GM21529 (cell line): ENCODE results near the gene TMEM31.
"Not testable (repeated sequence)": the region's sequence is repeated elsewhere in the genome, so short reads cannot be mapped to it uniquely, and the experiment has no call there.

Experiments
- ATAC-seq: cut with Tn5 transposase; IDR thresholded peaks from one replicate; pipeline ENCODE4 v1.9.1; 2021; ENCODE audit not compliant: unreplicated experiment

TMEM31 gene

GRCh38 chrX:103722505-103722904, 11.8 kb downstream of the TMEM31 start:
- ATAC-seq, result no peak

GRCh38 chrX:103726477-103726876, 15.8 kb downstream of the TMEM31 start:
- no peak for ATAC-seq

- ATAC-seq, result no peak
These were observed 16.4 kb downstream of the TMEM31 start for GRCh38 chrX:103727115-103727514.

- no peak for ATAC-seq
These were observed 18.3 kb downstream of the TMEM31 start for GRCh38 chrX:103729015-103729414.

- ATAC-seq, result no peak
These were observed 19.6 kb downstream of the TMEM31 start for GRCh38 chrX:103730147-103730795.

- ATAC-seq, result no peak
These were observed 20.2 kb downstream of the TMEM31 start for GRCh38 chrX:103730796-103731493.

GRCh38 chrX:103733017-103733416, 22.3 kb downstream of the TMEM31 start:
- ATAC-seq, result no peak

- no peak for ATAC-seq
These were observed 23.5 kb downstream of the TMEM31 start for GRCh38 chrX:103734125-103734760.

- ATAC-seq, result no peak
These were observed 27.0 kb downstream of the TMEM31 start for GRCh38 chrX:103737696-103738095.

GRCh38 chrX:103739421-103739820, 28.7 kb downstream of the TMEM31 start:
- no peak for ATAC-seq

- ATAC-seq, result no peak
These were observed 31.2 kb downstream of the TMEM31 start for GRCh38 chrX:103741879-103742278.

- no peak for ATAC-seq
These were observed 31.6 kb downstream of the TMEM31 start for GRCh38 chrX:103742339-103742738.

GRCh38 chrX:103747163-103747562, 36.5 kb downstream of the TMEM31 start:
- ATAC-seq, result no peak

GRCh38 chrX:103754401-103754800, 43.7 kb downstream of the TMEM31 start:
- ATAC-seq, result no peak

GRCh38 chrX:103756736-103757135, 46.0 kb downstream of the TMEM31 start:
- no peak for ATAC-seq

GRCh38 chrX:103758555-103758954, 47.8 kb downstream of the TMEM31 start:
- no peak for ATAC-seq

- not testable (repeated sequence) for ATAC-seq
These were observed 52.8 kb downstream of the TMEM31 start for GRCh38 chrX:103763541-103763940.
